HEK293 (cell line): ENCODE measurements around the gene ZC3H10.

Source experiments
- CTCF ChIA-PET: fragments of 350-600 bp; formaldehyde crosslinking; extraction: SDS; loops from one replicate; lab custom pipeline; 2021; ENCODE audit warnings: antibody characterized with exemption; lab: Yijun Ruan, JAX
- POLR2A ChIA-PET: fragments of 300-600 bp; formaldehyde crosslinking; extraction: SDS; loops from one replicate; lab custom pipeline; 2020; ENCODE audit warnings: antibody characterized with exemption, inconsistent platforms; lab: Yijun Ruan, JAX
- H3K27ac ChIP-seq: fragments of 200-500 bp; sonication (Bioruptor generic); 2 replicates; pipeline ENCODE4 v1.5.1; 2014; ENCODE audit warnings: low read depth, low read length, control low read depth, inconsistent platforms; ENCODE audit errors: extremely low read depth
- H3K36me3 ChIP-seq, 2 experiments: fragments of 200-500 bp in 1 of 2; sonication (Bioruptor generic) in 1 of 2; 1 replicate in 1 of 2; 2 replicates in 1 of 2; pipeline ENCODE4 v1.5.1; 2014 to 2017; ENCODE audit warnings: inconsistent platforms in 2 of 2, low read length in 2 of 2; ENCODE audit not compliant: control insufficient read depth in 2 of 2, insufficient read depth in 1 of 2
- H3K4me1 ChIP-seq: fragments of 200-500 bp; sonication (Bioruptor generic); 2 replicates; pipeline ENCODE4 v1.5.1; 2014; ENCODE audit warnings: mild to moderate bottlenecking, low read length, inconsistent platforms; ENCODE audit not compliant: control insufficient read depth, insufficient read depth
- H3K4me3 ChIP-seq: 2 replicates; pipeline ENCODE4 v1.5.1; 2011; ENCODE audit warnings: low read depth, mild to moderate bottlenecking, control low read depth, low read length, moderate library complexity
- H3K9me3 ChIP-seq: fragments of 200-500 bp; sonication (Bioruptor generic); 2 replicates; pipeline ENCODE4 v1.5.1; 2014; ENCODE audit warnings: low read depth, low read length, inconsistent platforms; ENCODE audit not compliant: control insufficient read depth, insufficient read depth
- BCL11B ChIP-seq: fragments of 450-650 bp; formaldehyde crosslinking; IDR thresholded peaks from 2 replicates; pipeline ENCODE4 v1.5.1; 2016; ENCODE audit warnings: low read depth, missing biosample characterization, missing genetic modification characterization
- KLF9 ChIP-seq: fragments of 450-650 bp; formaldehyde crosslinking; IDR thresholded peaks from 2 replicates; pipeline ENCODE4 v1.5.1; 2016; ENCODE audit warnings: missing biosample characterization, missing genetic modification characterization, low read depth
- PRDM2 ChIP-seq: fragments of 450-650 bp; formaldehyde crosslinking; IDR thresholded peaks from 2 replicates; pipeline ENCODE4 v1.5.1; 2016; ENCODE audit warnings: missing biosample characterization, missing genetic modification characterization, borderline replicate concordance
- REST ChIP-seq: fragments of 450-650 bp; formaldehyde crosslinking; IDR thresholded peaks from 2 replicates; pipeline ENCODE4 v1.5.1; 2016; ENCODE audit warnings: missing biosample characterization, missing genetic modification characterization
- SCRT1 ChIP-seq: fragments of 450-650 bp; formaldehyde crosslinking; IDR thresholded peaks from 2 replicates; pipeline ENCODE4 v1.5.1; 2016; ENCODE audit warnings: missing biosample characterization, missing genetic modification characterization, borderline replicate concordance
- SP7 ChIP-seq: fragments of 450-650 bp; formaldehyde crosslinking; IDR thresholded peaks from 2 replicates; pipeline ENCODE4 v1.5.1; 2016; ENCODE audit warnings: missing biosample characterization, missing genetic modification characterization
- YY2 ChIP-seq: fragments of 450-650 bp; formaldehyde crosslinking; IDR thresholded peaks from 2 replicates; pipeline ENCODE4 v1.5.1; 2016; ENCODE audit warnings: missing biosample characterization, missing genetic modification characterization
- ZBTB10 ChIP-seq: fragments of 450-650 bp; formaldehyde crosslinking; IDR thresholded peaks from 2 replicates; pipeline ENCODE4 v1.5.1; 2016; ENCODE audit warnings: missing biosample characterization, missing genetic modification characterization
- ZBTB11 ChIP-seq: fragments of 450-650 bp; formaldehyde crosslinking; conservative IDR thresholded peaks from 2 replicates; pipeline ENCODE4 v1.5.1; 2016; ENCODE audit warnings: low read depth, missing biosample characterization, missing genetic modification characterization
- ZNF169 ChIP-seq: fragments of 450-650 bp; formaldehyde crosslinking; IDR thresholded peaks from 2 replicates; pipeline ENCODE4 v1.5.1; 2016; ENCODE audit warnings: missing biosample characterization, missing genetic modification characterization
- ZNF239 ChIP-seq: fragments of 450-650 bp; formaldehyde crosslinking; IDR thresholded peaks from 2 replicates; pipeline ENCODE4 v1.5.1; 2016; ENCODE audit warnings: missing biosample characterization, missing genetic modification characterization
- ZNF335 ChIP-seq: fragments of 450-650 bp; formaldehyde crosslinking; conservative IDR thresholded peaks from 2 replicates; pipeline ENCODE4 v1.5.1; 2016; ENCODE audit warnings: missing biosample characterization, missing genetic modification characterization
- ZNF48 ChIP-seq: fragments of 450-650 bp; formaldehyde crosslinking; IDR thresholded peaks from 2 replicates; pipeline ENCODE4 v1.5.1; 2016; ENCODE audit warnings: missing biosample characterization, missing genetic modification characterization
- ZNF501 ChIP-seq: fragments of 450-650 bp; formaldehyde crosslinking; IDR thresholded peaks from 2 replicates; pipeline ENCODE4 v1.5.1; 2016; ENCODE audit warnings: missing biosample characterization, missing genetic modification characterization
- ZNF76 ChIP-seq: fragments of 450-650 bp; formaldehyde crosslinking; IDR thresholded peaks from 2 replicates; pipeline ENCODE4; 2016; ENCODE audit warnings: low read depth, missing biosample characterization, missing genetic modification characterization, borderline replicate concordance
- ZNF830 ChIP-seq: fragments of 450-650 bp; IDR thresholded peaks from 2 replicates; pipeline ENCODE4 v1.5.0; 2018; ENCODE audit warnings: missing biosample characterization, missing genetic modification characterization, low read depth, mild to moderate bottlenecking, moderate library complexity
- ZXDB ChIP-seq: fragments of 450-650 bp; formaldehyde crosslinking; IDR thresholded peaks from 2 replicates; pipeline ENCODE4 v1.5.1; 2016; ENCODE audit warnings: missing biosample characterization, missing genetic modification characterization

ZC3H10 gene

GRCh38 chr12:56078427-56078826 lies 39.6 kb upstream of the ZC3H10 start (continued):
- TF ChIP-seq REST (tag by site-specific recombination) (no peak), ZBTB10 (tag by site-specific recombination) (no peak)

GRCh38 chr12:56078931-56079722 lies 38.9 kb upstream of the ZC3H10 start:
- H3K4me3 ChIP-seq: peak overlapping the region; percentile 40
- no peaks in the 10 kb centered on the region for H3K36me3 ChIP-seq
- CTCF ChIA-PET: interaction anchor here (0.6 to 3.3 kb wide), 13 partner anchors 12 to 1643 kb away, joined by 3 to 26 read pairs (median 4); partner anchors contain the start of genes PA2G4 and ZC3H10
- no peaks in the 10 kb centered on the region for H3K9me3 ChIP-seq
- H3K27ac ChIP-seq: peak overlapping the region; percentile 64; the same call in 1 of the 2 replicates
- no peaks in the 10 kb centered on the region; the same call in 1 of the 2 replicates for H3K4me1 ChIP-seq
- POLR2A ChIA-PET: interaction anchor here (0.5 to 4.6 kb wide), 14 partner anchors 10 to 518 kb away, joined by 3 to 54 read pairs (median 4); partner anchors contain the start of genes ESYT1, PA2G4, RAB5B and RPL41
- TF ChIP-seq SP7 (tag by site-specific recombination) (peak; percentile 83), ZNF335 (tag by site-specific recombination) (peak; percentile 88), YY2 (tag by site-specific recombination) (no peak), KLF9 (tag by site-specific recombination) (peak; percentile 32), ZNF501 (peak; percentile 91), PRDM2 (no peak), ZNF76 (tag by site-specific recombination) (peak; percentile 47; the same call in 1 of the 2 replicates), BCL11B (peak; percentile 81; the same call in 1 of the 2 replicates), ZNF830 (tag by site-specific recombination) (no peak), SCRT1 (0 out of 2 replicates have a peak, but pooled peaks have one; percentile 13), ZXDB (peak; percentile 77), ZNF239 (tag by site-specific recombination) (no peak), ZNF169 (no peak), ZBTB11 (tag by site-specific recombination) (peak; percentile 83), ZNF48 (tag by site-specific recombination) (no peak)
